DOHH2 (cell line): ENCODE measurements around the gene ZYX.

Experiments used
- H3F3A ChIP-seq: fragments of 200-600 bp; sonication (generic), shearing (Covaris generic); 2 replicates; pipeline ENCODE4 v1.6.0; 2016; ENCODE audit warnings: antibody characterized with exemption, mild to moderate bottlenecking; ENCODE audit not compliant: control insufficient read depth, insufficient read depth
- H3K27ac ChIP-seq: fragments of 200-600 bp; sonication (generic); 2 replicates; pipeline ENCODE4 v1.5.1; 2014; ENCODE audit warnings: low read depth, mild to moderate bottlenecking, low read length, moderate library complexity
- H3K27me3 ChIP-seq: fragments of 200-600 bp; sonication (generic); 2 replicates; pipeline ENCODE4 v1.6.1; 2014; ENCODE audit warnings: mild to moderate bottlenecking, low read length, mixed read lengths; ENCODE audit not compliant: control insufficient read depth
- H3K36me3 ChIP-seq: fragments of 200-600 bp; sonication (generic); 2 replicates; pipeline ENCODE4 v1.6.1; 2014; ENCODE audit warnings: mild to moderate bottlenecking, low read length, moderate library complexity, mixed read lengths; ENCODE audit not compliant: control insufficient read depth
- H3K4me1 ChIP-seq: fragments of 200-600 bp; sonication (generic); 2 replicates; pipeline ENCODE4 v1.6.1; 2014; ENCODE audit warnings: mild to moderate bottlenecking, low read length, mixed read lengths; ENCODE audit not compliant: control insufficient read depth
- H3K4me2 ChIP-seq: fragments of 200-600 bp; sonication (generic); 2 replicates; pipeline ENCODE4 v1.6.0; 2014; ENCODE audit warnings: mild to moderate bottlenecking, low read length, moderate library complexity
- H3K4me3 ChIP-seq: fragments of 200-600 bp; sonication (generic); 2 replicates; pipeline ENCODE4 v1.5.1; 2014; ENCODE audit warnings: mild to moderate bottlenecking, low read length, mixed read lengths
- H3K79me2 ChIP-seq: fragments of 200-600 bp; sonication (generic); 2 replicates; pipeline ENCODE4 v1.6.1; 2014; ENCODE audit warnings: mild to moderate bottlenecking, low read length, mixed read lengths; ENCODE audit not compliant: control insufficient read depth
- H3K9me2 ChIP-seq: fragments of 200-600 bp; sonication (generic); replicated peaks from 2 replicates; pipeline ENCODE4 v1.6.1; 2014; ENCODE audit warnings: mild to moderate bottlenecking, low read length, mixed read lengths; ENCODE audit not compliant: control insufficient read depth
- H3K9me3 ChIP-seq: fragments of 200-600 bp; sonication (generic); 2 replicates; pipeline ENCODE4 v1.6.1; 2014; ENCODE audit warnings: antibody characterized with exemption, low read length, mixed read lengths; ENCODE audit not compliant: control insufficient read depth, insufficient read depth
- H4K20me1 ChIP-seq: fragments of 200-600 bp; sonication (generic); 2 replicates; pipeline ENCODE4 v1.6.0; 2014; ENCODE audit warnings: low read depth, mild to moderate bottlenecking, antibody characterized with exemption, low read length, moderate library complexity; ENCODE audit not compliant: control insufficient read depth, insufficient read depth
- EZH2phosphoT487 ChIP-seq: fragments of 200-600 bp; sonication (generic); IDR thresholded peaks from 2 replicates; pipeline ENCODE4 v1.6.1; 2017; ENCODE audit warnings: borderline replicate concordance, mild to moderate bottlenecking, antibody characterized with exemption, low read length, moderate library complexity, mixed read lengths
- TF ChIP-seq, protein P1 (sequence below): fragments of 200-600 bp; sonication (generic); IDR thresholded peaks from one replicate; pipeline ENCODE4 v1.5.1; 2014; ENCODE audit warnings: antibody characterized with exemption, mild to moderate bottlenecking, low read depth, low read length; ENCODE audit not compliant: poor library complexity, severe bottlenecking

ZYX gene

DNA sequence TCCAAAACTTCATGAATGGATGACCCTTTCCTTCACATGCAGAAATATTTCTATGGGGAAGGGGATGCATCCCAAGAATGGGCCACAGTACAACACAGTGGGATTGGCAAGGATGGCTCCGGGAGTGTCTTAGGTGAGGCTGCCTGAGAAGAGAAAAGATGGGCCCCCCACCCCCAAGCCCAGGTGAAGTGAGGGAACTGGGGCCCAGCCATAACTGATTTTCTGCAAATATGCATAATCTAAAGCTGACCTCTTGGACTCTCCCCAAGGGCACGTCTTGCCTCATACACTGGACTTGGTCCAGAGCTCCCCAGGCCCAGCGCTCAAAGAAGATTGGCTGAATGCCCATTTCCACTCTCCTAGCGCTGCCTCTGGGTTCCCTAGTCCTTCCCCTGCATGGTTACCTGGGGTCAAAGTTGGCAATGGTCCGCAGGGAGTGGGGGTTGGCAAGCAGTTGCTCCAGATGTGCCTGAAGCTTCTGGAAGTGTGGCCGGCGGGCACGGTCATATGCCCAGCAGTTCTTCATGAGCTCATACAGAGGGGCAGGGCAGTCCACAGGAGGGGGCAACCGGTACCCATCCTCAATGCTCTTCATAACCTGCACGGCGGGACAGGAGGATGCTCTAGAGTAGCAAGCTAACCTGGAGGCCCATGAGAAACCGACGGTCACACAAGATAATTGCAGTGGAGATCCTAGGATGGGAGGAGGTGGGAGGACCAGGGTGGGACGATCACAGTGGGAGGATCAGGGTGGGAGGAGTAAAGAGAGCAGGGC is 12.3 kb downstream of the ZYX start:
- H3K36me3 ChIP-seq: no peaks in the 10 kb centered on the region

DNA sequence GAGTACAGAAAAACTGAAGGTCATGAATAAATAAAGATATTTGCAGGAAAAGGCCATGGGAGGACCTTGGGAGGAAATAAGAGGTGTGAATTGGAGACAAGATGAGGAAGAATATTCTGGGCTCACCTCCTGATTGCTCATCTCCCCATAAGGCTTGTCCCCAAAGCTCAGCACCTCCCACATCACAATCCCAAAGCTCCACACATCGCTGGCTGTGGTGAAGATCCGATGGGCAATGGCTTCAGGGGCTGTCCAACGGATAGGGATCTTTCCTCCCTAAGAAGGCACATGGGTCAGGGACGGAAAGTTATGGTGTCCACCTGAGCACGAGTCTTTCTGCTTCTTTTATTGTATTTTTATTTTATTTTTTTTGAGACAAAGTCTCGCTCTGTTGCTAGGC is 12.9 kb downstream of the ZYX start:
- Histone ChIP-seq H4K20me1 (no peaks in the 10 kb centered on the region), H3K4me2 (no peak overlapping the region), H3K9me3 (no peaks in the 10 kb centered on the region), H3K36me3 (no peaks in the 10 kb centered on the region), H3K27ac (no peak overlapping the region), H3K79me2 (no peaks in the 10 kb centered on the region), H3F3A (no peaks in the 10 kb centered on the region), H3K4me1 (no peaks in the 10 kb centered on the region), H3K27me3 (no peaks in the 10 kb centered on the region), H3K9me2 (no peaks in the 10 kb centered on the region), H3K4me3 (no peak overlapping the region)
- TF ChIP-seq, protein P1, sequence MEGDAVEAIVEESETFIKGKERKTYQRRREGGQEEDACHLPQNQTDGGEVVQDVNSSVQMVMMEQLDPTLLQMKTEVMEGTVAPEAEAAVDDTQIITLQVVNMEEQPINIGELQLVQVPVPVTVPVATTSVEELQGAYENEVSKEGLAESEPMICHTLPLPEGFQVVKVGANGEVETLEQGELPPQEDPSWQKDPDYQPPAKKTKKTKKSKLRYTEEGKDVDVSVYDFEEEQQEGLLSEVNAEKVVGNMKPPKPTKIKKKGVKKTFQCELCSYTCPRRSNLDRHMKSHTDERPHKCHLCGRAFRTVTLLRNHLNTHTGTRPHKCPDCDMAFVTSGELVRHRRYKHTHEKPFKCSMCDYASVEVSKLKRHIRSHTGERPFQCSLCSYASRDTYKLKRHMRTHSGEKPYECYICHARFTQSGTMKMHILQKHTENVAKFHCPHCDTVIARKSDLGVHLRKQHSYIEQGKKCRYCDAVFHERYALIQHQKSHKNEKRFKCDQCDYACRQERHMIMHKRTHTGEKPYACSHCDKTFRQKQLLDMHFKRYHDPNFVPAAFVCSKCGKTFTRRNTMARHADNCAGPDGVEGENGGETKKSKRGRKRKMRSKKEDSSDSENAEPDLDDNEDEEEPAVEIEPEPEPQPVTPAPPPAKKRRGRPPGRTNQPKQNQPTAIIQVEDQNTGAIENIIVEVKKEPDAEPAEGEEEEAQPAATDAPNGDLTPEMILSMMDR: no peak
- TF ChIP-seq EZH2phosphoT487: no peak

More for the DNA sequence above, 12.3 kb downstream of the ZYX start:
- Histone ChIP-seq H3K4me3 (no peak overlapping the region), H4K20me1 (no peaks in the 10 kb centered on the region), H3F3A (no peaks in the 10 kb centered on the region), H3K4me1 (no peaks in the 10 kb centered on the region), H3K9me3 (no peaks in the 10 kb centered on the region), H3K4me2 (no peak overlapping the region), H3K27me3 (no peaks in the 10 kb centered on the region), H3K27ac (no peak overlapping the region), H3K79me2 (no peaks in the 10 kb centered on the region), H3K9me2 (no peaks in the 10 kb centered on the region)
- no peak for TF ChIP-seq EZH2phosphoT487
- TF ChIP-seq, protein P1: no peak

DNA sequence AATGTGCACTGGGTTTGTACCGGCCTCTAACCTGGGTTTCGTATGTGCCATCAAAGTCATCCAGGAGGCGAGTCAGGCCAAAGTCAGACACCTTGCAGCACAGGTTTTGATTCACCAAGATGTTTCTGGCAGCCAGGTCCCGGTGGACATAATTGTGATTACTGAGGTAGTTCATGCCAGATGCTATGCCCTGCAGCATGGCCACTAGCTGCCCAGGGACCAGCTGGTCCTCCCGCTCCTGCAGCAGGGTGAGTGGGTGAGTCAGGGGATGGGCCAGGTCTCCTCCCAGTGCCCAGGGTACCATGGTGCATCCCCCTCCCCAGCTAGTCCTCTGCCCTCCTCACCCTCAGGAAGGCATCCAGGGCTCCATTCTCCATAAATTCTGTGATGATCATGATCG is 13.6 kb downstream of the ZYX start:
- H3K79me2 ChIP-seq: no peaks in the 10 kb centered on the region
- H3K9me3 ChIP-seq: no peaks in the 10 kb centered on the region
- H3K4me2 ChIP-seq: no peak overlapping the region
- H3K36me3 ChIP-seq: no peaks in the 10 kb centered on the region
- H3K9me2 ChIP-seq: no peaks in the 10 kb centered on the region
- no peak overlapping the region for H3K27ac ChIP-seq
- H3F3A ChIP-seq: no peaks in the 10 kb centered on the region
- H3K27me3 ChIP-seq: no peaks in the 10 kb centered on the region
- no peak overlapping the region for H3K4me3 ChIP-seq
- H4K20me1 ChIP-seq: no peaks in the 10 kb centered on the region
- TF ChIP-seq EZH2phosphoT487: no peak
- TF ChIP-seq, protein P1: no peak
- H3K4me1 ChIP-seq: no peaks in the 10 kb centered on the region
